HUES6 (cell line): ENCODE measurements around the gene KLK5.
"Not testable (repeated sequence)": the region's sequence is repeated elsewhere in the genome, so short reads cannot be mapped to it uniquely, and the experiment has no call there.

Experiments used
- H3K27ac ChIP-seq: 2 replicates; pipeline ENCODE4 v1.7.0; 2013; ENCODE audit warnings: low read depth, mild to moderate bottlenecking, low read length, inconsistent platforms
- H3K27me3 ChIP-seq: 2 replicates; pipeline ENCODE4 v1.6.1; 2013; ENCODE audit warnings: low read length; ENCODE audit not compliant: control insufficient read depth, insufficient read depth
- H3K36me3 ChIP-seq: 2 replicates; pipeline ENCODE4 v1.6.1; 2013; ENCODE audit warnings: low read length; ENCODE audit not compliant: control insufficient read depth, insufficient read depth
- H3K4me1 ChIP-seq: 2 replicates; pipeline ENCODE4 v1.6.1; 2013; ENCODE audit warnings: low read length; ENCODE audit not compliant: control insufficient read depth, insufficient read depth
- H3K4me3 ChIP-seq: 2 replicates; pipeline ENCODE4 v1.5.1; 2013; ENCODE audit warnings: low read depth, low read length
- H3K9ac ChIP-seq: one replicate; pipeline ENCODE4 v1.6.1; 2013; ENCODE audit warnings: mild to moderate bottlenecking, low read length
- H3K9me3 ChIP-seq: 2 replicates; pipeline ENCODE4 v1.6.1; 2013; ENCODE audit warnings: low read depth, low read length; ENCODE audit not compliant: control insufficient read depth, insufficient read depth

Gene KLK5

DNA sequence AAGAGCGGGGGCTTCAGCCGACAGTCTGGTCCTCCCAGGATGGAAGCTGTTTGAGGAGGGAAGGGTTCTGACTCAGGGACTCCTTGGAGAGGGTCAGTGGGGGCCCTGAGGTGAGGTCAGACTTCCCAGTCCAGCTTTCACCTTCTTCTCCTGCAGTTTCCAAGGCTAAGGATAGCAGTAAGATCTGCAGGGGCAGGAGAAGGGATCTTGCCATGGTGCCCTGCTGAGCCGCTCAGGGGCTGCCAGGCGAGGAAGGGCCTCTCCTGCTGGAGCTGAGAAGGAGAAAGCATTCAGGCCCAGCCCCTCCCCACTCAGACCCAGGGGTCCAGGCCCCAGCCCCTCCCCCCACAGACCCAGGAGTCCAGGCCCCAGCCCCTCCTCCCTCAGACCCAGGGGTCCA is 29.3 kb upstream of the KLK5 start:
- H3K4me1 ChIP-seq, result peaks cover 30% of the 10 kb centered on the region

DNA sequence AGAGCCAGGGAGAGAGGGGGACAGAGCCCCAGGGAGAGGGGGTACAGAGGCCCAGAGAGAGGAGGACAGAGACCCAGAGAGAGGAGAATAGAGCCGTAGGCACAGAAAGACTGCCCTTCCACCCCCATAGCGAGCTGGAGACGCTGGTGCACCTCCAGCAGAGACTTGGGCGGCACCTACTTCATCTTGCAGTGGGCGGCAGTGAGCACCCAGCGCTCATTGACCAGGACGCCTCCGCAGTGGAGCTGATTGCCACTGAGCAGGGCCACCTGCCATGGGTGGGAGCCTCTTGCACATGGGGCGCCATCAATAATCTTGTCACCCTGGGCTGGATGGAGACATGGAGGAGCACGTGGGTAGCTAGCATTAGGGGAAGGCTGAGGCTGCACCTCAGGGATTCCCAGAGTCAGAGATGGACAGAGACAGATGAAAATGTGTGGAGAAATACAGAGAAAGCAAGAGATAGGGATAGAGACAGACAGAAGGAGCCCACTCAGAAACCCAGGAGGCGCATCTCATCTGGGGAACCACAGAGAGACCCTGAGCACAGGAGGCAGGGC is 28.8 kb upstream of the KLK5 start:
- Histone ChIP-seq H3K9ac (no peak overlapping the region), H3K27me3 (peaks cover 30% of the 10 kb centered on the region), H3K27ac (no peak overlapping the region), H3K4me1 (peaks cover 30% of the 10 kb centered on the region), H3K9me3 (no peaks in the 10 kb centered on the region; the same call in 1 of the 2 replicates), H3K36me3 (no peaks in the 10 kb centered on the region), H3K4me3 (no peak overlapping the region)

More for the DNA sequence above, 29.3 kb upstream of the KLK5 start:
- Histone ChIP-seq H3K36me3 (no peaks in the 10 kb centered on the region), H3K9me3 (no peaks in the 10 kb centered on the region; the same call in 1 of the 2 replicates), H3K4me3 (no peak overlapping the region), H3K27ac (no peak overlapping the region), H3K9ac (no peak overlapping the region), H3K27me3 (peaks cover 33% of the 10 kb centered on the region)

DNA sequence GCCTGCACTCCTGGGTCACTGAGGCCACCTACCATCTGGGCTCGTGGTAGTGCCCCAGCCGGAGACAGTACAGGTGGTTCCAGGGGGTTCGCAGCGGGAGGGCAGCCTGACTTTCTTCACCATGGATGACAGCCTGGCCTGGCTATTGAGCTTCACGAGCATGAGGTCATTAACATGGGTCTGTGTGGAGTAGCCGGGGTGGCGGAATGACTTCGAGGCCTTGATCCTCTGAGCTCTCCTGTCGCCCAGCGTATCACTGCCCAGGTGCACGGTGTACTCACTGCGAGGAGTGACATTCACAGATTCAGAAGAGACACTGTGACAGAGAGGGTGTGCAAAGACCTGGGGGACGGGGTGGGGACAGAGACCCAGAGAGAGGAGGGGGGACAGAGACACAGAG is 27.4 kb upstream of the KLK5 start:
- Histone ChIP-seq H3K27me3 (peaks cover 22% of the 10 kb centered on the region), H3K36me3 (no peaks in the 10 kb centered on the region)

DNA sequence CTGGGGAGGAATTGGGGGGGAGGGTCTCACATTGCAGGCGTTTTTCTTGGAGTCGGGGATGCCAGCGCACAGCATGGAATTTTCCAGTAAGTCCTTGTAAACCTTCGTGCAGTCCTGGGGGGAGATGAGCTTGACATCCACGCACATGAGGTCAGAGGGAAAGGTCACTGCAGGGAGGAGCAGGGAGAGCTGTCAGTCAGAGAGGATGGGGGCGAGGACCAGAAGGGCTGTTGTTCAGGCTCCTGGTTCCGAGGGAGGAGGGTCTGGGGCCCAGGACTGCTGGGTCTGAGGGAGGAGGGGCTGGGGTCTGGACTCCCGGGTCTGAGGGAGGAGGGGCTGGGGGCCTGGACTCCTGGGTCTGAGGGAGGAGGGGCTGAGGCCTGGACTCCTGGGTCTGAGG is 26.9 kb upstream of the KLK5 start:
- no peaks in the 10 kb centered on the region for H3K36me3 ChIP-seq
- no peak overlapping the region for H3K4me3 ChIP-seq
- H3K4me1 ChIP-seq, result peaks cover 34% of the 10 kb centered on the region
- peaks cover 19% of the 10 kb centered on the region for H3K27me3 ChIP-seq
- H3K9me3 ChIP-seq, result no peaks in the 10 kb centered on the region
- H3K27ac ChIP-seq, result no peak overlapping the region
- no peak overlapping the region for H3K9ac ChIP-seq

More for the DNA sequence above, 27.4 kb upstream of the KLK5 start:
- Histone ChIP-seq H3K9me3 (no peaks in the 10 kb centered on the region; the same call in 1 of the 2 replicates), H3K4me3 (no peak overlapping the region), H3K9ac (no peak overlapping the region), H3K27ac (no peak overlapping the region), H3K4me1 (peaks cover 34% of the 10 kb centered on the region)

DNA sequence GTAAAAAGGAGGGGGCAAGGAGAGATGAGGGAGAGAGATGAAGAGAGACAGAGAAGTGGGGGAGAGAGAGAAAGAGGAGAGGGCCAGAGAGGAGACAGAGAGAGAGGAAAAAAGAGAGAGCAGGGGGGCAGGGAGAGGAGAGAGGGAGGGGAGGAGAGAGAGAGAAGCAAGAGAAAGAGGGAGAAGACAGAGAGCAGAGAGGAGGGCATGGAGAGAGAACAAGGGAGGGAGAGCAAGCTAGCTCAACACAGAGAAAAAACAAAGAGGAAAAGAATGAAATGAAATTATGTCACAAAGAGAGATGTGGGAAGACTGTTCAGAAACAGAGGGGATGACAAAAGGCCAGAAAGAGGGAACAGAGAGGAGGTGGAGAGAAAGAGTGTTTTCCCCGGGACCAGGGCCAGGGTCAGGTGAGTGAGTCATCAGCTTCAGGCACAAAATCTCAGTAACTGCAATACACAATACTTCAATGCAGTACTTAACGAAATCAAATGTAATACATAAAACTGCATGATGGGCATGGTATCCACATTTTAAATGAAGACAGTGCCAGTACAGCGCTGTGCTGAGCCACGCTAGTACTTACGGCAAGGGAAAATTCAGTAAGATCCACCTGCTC is 26.0 kb upstream of the KLK5 start:
- Histone ChIP-seq H3K27me3 (peaks cover 13% of the 10 kb centered on the region), H3K9me3 (no peaks in the 10 kb centered on the region), H3K27ac (no peak overlapping the region)

DNA sequence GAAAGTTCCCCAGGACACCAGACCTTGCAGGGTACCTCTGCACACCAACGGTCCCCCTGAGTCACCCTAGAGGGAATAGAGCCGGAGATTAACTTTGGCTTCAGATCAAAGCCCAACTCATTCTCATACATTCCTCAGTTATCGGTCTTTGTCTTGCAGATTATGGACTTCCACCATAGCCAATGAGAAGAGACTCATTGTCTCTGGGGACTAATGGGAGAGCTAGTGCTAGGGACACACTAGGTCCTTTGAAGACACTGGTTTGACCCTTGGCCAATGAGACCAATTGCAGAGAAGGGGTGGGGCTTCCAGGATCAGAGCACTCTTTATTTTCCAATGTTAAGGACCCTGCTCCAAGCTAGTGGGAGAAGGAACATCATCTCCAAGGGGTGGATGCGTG is 24.8 kb upstream of the KLK5 start:
- H3K9ac ChIP-seq, result no peak overlapping the region
- no peaks in the 10 kb centered on the region for H3K36me3 ChIP-seq
- peaks cover 8% of the 10 kb centered on the region; the same call in 1 of the 2 replicates for H3K27me3 ChIP-seq
- H3K27ac ChIP-seq, result no peak overlapping the region
- H3K4me1 ChIP-seq, result peaks cover 34% of the 10 kb centered on the region
- H3K4me3 ChIP-seq, result no peak overlapping the region
- H3K9me3 ChIP-seq, result no peaks in the 10 kb centered on the region

More for the DNA sequence above, 26.0 kb upstream of the KLK5 start:
- Histone ChIP-seq H3K9ac (no peak overlapping the region), H3K36me3 (no peaks in the 10 kb centered on the region), H3K4me1 (peaks cover 34% of the 10 kb centered on the region), H3K4me3 (no peak overlapping the region)

DNA sequence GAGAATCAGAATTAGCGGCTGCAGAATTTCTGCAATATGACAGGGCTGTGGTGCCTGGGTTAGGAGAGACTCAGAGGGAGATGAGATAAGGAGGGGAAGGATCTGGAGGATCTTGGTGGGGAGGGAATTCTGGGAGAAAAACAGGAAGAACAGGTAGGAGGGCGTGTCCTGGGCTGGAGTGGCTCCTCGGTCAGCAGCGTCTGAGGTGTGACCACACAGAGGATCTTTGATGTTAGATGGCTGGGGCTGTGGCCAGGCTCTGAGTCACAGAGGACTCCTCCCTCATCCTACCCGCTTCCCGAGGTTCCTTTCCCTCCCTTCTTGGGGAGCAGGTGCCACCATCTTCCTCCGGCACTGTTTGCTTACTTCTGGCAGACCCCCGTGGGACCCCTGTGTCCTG is 22.9 kb upstream of the KLK5 start:
- H3K9ac ChIP-seq, result no peak overlapping the region
- no peak overlapping the region for H3K4me3 ChIP-seq
- H3K4me1 ChIP-seq, result peaks cover 28% of the 10 kb centered on the region
- H3K27ac ChIP-seq, result no peak overlapping the region
- no peaks in the 10 kb centered on the region for H3K9me3 ChIP-seq
- peaks cover under 1% of the 10 kb centered on the region; the same call in 1 of the 2 replicates for H3K27me3 ChIP-seq
- H3K36me3 ChIP-seq, result no peaks in the 10 kb centered on the region

DNA sequence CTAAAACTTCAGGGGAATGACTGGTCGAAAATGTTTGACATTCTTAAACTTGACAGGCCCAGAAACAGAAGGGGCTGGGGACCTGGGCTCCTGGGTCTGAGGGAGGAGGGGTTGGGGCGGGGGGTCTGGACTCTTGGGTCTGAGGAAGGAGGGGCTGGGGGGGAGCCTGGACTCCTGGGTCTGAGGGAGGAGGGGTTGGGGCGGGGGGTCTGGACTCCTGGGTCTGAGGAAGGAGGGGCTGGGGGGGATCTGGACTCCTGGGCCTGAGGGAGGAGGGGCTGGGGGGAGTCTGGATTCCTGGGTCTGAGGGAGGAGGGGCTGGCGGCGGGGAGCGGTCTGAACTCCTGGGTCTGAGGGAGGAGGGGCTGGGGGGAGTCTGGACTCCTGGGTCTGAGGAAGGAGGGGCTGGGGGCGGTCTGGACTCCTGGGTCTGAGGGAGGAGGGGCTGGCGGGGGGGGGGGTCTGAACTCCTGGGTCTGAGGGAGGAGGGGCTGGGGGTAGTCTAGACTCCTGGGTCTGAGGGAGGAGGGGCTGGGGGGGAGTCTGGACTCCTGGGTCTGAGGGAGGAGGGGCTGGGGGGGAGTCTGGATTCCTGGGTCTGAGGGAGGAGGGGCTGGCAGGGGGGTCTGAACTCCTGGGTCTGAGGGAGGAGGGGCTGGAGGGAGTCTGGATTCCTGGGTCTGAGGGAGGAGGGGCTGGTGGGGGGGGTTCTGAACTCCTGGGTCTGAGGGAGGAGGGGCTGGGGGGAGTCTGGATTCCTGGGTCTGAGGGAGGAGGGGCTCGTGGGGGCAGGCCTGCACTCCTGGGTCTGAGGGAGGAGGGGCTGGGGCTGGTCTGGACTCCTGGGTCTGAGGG is 22.1 kb upstream of the KLK5 start:
- Histone ChIP-seq H3K36me3 (no peaks in the 10 kb centered on the region), H3K4me3 (no peak overlapping the region), H3K27ac (no peak overlapping the region), H3K27me3 (no peaks in the 10 kb centered on the region), H3K9me3 (no peaks in the 10 kb centered on the region), H3K4me1 (peaks cover 25% of the 10 kb centered on the region), H3K9ac (no peak overlapping the region)

DNA sequence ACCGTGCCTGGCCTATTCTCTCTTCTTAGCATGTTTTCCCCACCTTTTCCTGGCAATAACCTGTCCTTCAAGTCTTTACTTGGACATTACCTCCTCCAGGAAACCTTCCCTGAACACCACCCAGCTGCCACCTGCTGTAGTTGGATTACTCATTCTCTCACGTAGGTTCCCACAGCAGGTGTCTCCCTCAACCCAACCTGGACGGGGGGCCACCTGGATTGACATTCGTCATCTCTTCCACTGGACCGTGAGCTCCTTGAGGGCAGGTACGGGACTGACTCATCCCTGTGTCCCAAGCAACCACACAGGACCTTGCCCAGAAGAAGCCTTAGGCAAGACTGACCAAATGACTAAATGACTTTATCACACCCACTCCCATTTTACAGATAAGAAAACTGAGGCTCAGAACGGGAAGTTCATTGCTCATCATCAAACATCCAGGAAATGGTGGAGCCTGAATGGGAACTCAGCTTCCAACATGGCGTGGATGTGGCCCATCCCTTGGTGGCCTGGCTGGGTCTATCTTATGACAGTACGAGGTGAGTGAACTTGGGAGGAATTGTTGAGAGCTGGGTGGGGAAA is 20.0 kb upstream of the KLK5 start:
- no peaks in the 10 kb centered on the region for H3K36me3 ChIP-seq
- no peak overlapping the region for H3K4me3 ChIP-seq
- H3K27ac ChIP-seq, result no peak overlapping the region
- H3K27me3 ChIP-seq, result no peaks in the 10 kb centered on the region
- H3K4me1 ChIP-seq, result peaks cover 28% of the 10 kb centered on the region
- no peaks in the 10 kb centered on the region for H3K9me3 ChIP-seq
- H3K9ac ChIP-seq, result no peak overlapping the region

DNA sequence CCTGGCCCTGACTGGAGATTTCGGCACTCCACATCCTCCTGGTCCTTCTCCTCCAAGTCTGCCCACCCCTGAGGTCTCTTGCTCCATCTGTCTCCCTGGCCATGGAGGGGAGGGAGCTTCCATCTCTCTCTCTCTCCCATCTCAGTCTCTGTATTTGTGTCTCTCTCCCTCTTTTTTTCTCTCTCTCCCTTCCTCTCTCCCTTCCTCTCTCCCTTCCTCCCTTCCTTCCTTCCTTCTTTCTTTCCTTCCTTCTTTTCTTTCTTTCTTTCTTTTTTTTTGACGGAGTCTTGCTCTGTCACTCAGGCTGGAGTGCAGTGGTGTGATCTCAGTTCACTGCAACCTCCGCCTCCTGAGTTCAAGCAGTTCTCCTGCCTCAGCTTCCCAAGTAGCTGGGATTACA is 17.0 kb upstream of the KLK5 start:
- H3K4me3 ChIP-seq, H3K9me3 ChIP-seq, H3K9ac ChIP-seq, H3K27ac ChIP-seq, H3K27me3 ChIP-seq, H3K36me3 ChIP-seq: not testable (repeated sequence)
- peaks cover 20% of the 10 kb centered on the region for H3K4me1 ChIP-seq

DNA sequence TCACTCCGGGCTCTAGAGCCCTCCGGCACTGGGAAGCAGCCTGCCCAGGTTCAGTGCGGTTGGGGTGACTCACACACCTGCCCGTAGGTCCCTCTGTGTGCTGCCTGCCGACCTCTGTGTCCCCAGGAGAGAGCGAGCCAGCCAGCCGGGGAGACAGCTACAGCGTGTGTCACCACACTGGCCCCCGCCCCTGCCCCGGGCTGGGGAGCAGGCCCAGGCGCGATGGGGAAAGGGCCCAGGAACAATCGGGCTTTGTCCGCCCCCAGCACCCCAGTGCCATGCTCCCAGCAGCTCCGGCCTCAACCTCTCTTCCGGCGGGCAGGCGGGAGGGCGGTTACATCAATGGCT is 16.5 kb upstream of the KLK5 start, which contains the start of gene KLK6:
KLK6 (minus strand) TSS at position 179 of the 348 bp plus-strand sequence. CDS start 1,487 bp downstream, outside the sequence.
- Histone ChIP-seq H3K36me3 (no peaks in the 10 kb centered on the region), H3K9ac (no peak within 1 kb of the TSS), H3K4me3 (no peak within 1 kb of the TSS), H3K4me1 (peaks cover 20% of the 10 kb centered on the region), H3K27ac (no peak within 1 kb of the TSS), H3K27me3 (no peaks in the 10 kb centered on the region), H3K9me3 (no peaks in the 10 kb centered on the region)
